PFSK-1 (cell line): ENCODE results near the gene BBIP1.

Source experiments
- FOXP2 ChIP-seq: optimal IDR thresholded peaks from 2 replicates; pipeline ENCODE3; 2011; ENCODE audit warnings: borderline replicate concordance, control low read depth, inconsistent platforms; ENCODE audit not compliant: insufficient read depth; ENCODE audit errors: extremely low read length, extremely low read depth
- POLR2AphosphoS5 ChIP-seq: IDR thresholded peaks from 2 replicates; pipeline ENCODE4 v1.6.1; 2012; ENCODE audit warnings: low read depth, mild to moderate bottlenecking, control low read depth, low read length, moderate library complexity
- REST ChIP-seq, 2 experiments: IDR thresholded peaks; 2 replicates each; pipeline versions ENCODE4 v1.6.1 to v1.8.0; 2011 to 2012; ENCODE audit warnings: low read depth in 2 of 2, low read length in 2 of 2, control low read depth in 1 of 2, inconsistent platforms in 1 of 2, mild to moderate bottlenecking in 1 of 2, moderate library complexity in 1 of 2; ENCODE audit not compliant: insufficient read depth in 1 of 2
- SIN3A ChIP-seq: IDR thresholded peaks from 2 replicates; pipeline ENCODE4 v1.6.1; 2012; ENCODE audit warnings: mild to moderate bottlenecking, low read length, moderate library complexity, borderline replicate concordance; ENCODE audit not compliant: insufficient read depth
- TAF1 ChIP-seq: IDR thresholded peaks from 2 replicates; pipeline ENCODE4 v1.6.1; 2012; ENCODE audit warnings: low read length, control low read depth, borderline replicate concordance; ENCODE audit not compliant: insufficient read depth

Gene BBIP1

GRCh38 chr10:110861930-110862649, 56.9 kb downstream of the BBIP1 start:
- TF ChIP-seq SIN3A: no peak
- no peak for TF ChIP-seq TAF1
- no peak for TF ChIP-seq POLR2AphosphoS5
- TF ChIP-seq FOXP2: no peak
- no peak for TF ChIP-seq REST (IDR thresholded peaks at IDR 0.05; ENCODE audit: insufficient read depth in 1 of 2, low read depth in 2 of 2, low read length in 2 of 2)

GRCh38 chr10:110861476-110861875, 57.5 kb downstream of the BBIP1 start:
- TF ChIP-seq TAF1: no peak
- TF ChIP-seq FOXP2: no peak
- no peak for TF ChIP-seq REST (IDR thresholded peaks at IDR 0.05; ENCODE audit: insufficient read depth in 1 of 2, low read depth in 2 of 2, low read length in 2 of 2)
- TF ChIP-seq SIN3A: no peak
- TF ChIP-seq POLR2AphosphoS5: no peak

- TF ChIP-seq TAF1 (no peak), POLR2AphosphoS5 (no peak), FOXP2 (no peak), SIN3A (no peak), REST (IDR thresholded peaks at IDR 0.05; ENCODE audit: insufficient read depth in 1 of 2, low read depth in 2 of 2, low read length in 2 of 2) (no peak)
Measured at GRCh38 chr10:110860576-110861241, 58.3 kb downstream of the BBIP1 start.

GRCh38 chr10:110859973-110860376, 59.0 kb downstream of the BBIP1 start:
- TF ChIP-seq SIN3A (no peak), REST (IDR thresholded peaks at IDR 0.05; ENCODE audit: insufficient read depth in 1 of 2, low read depth in 2 of 2, low read length in 2 of 2) (no peak), POLR2AphosphoS5 (no peak), TAF1 (no peak)
